Activated CD8-positive, alpha-beta T cell treated with anti-CD3 and anti-CD28 coated beads for 36 hours (primary cell): Measurements from ENCODE around the gene SVIL. TPM values are rescaled to one million over a fixed set of nuclear protein-coding genes. Genes with fewer than 3 reads are reported as not detected.

Experiments
- ATAC-seq: fragments of 200-7000 bp; cut with Tn5 transposase; one replicate; pipeline ENCODE4 v1.10.0; 2021; ENCODE audit warnings: mild to moderate bottlenecking, moderate library complexity
- CTCF ChIA-PET: fragments of 350-600 bp; sonication (Branson Sonifier 250); formaldehyde crosslinking; loops from one replicate; lab custom pipeline; 2021; ENCODE audit warnings: antibody characterized with exemption; lab: Charles Lee
- POLR2A ChIA-PET: fragments of 350-600 bp; sonication (Branson Sonifier 250); formaldehyde crosslinking; loops from one replicate; lab custom pipeline; 2021; ENCODE audit warnings: antibody characterized with exemption; lab: Charles Lee
- DNase-seq: peaks from one replicate; pipeline ENCODE4 v3.0.0-alpha.2; 2020
- H3K27ac Mint-ChIP-seq: one replicate; pipeline ENCODE4 v1.8.0; 2021; ENCODE audit warnings: mild to moderate bottlenecking, mixed read lengths
- H3K27me3 Mint-ChIP-seq: one replicate; pipeline ENCODE4 v1.8.0; 2021; ENCODE audit warnings: mixed read lengths
- H3K36me3 Mint-ChIP-seq: one replicate; pipeline ENCODE4 v1.8.0; 2021; ENCODE audit warnings: low read depth, mixed read lengths
- H3K4me1 Mint-ChIP-seq: one replicate; pipeline ENCODE4 v1.8.0; 2021; ENCODE audit warnings: low read depth, mixed read lengths
- H3K4me3 Mint-ChIP-seq: one replicate; pipeline ENCODE4 v1.8.0; 2021; ENCODE audit warnings: mild to moderate bottlenecking, moderate library complexity, mixed read lengths
- H3K9me3 Mint-ChIP-seq: one replicate; pipeline ENCODE4 v1.8.0; 2021; ENCODE audit warnings: mixed read lengths
- CTCF ChIP-seq: fragments of 200-600 bp; IDR thresholded peaks from one replicate; pipeline ENCODE4 v1.8.0; 2022; ENCODE audit warnings: antibody characterized with exemption, mild to moderate bottlenecking
- intact Hi-C: fragments of 100-400 bp; cut with micrococcal nuclease; formaldehyde crosslinking; loops from one replicate; pipeline ENCODE4 v1.10.0; 2022
- total RNA-seq, 2 experiments: library from RNA; stranded (reverse); gene quantifications; one replicate each; pipeline ENCODE4 v1.2.3, GENCODE V29; 2021

SVIL gene
- total RNA-seq, 2 experiments from 2014 or later, result 7.9 to 8.9 TPM

- H3K27me3 Mint-ChIP-seq, result no peaks in the 10 kb centered on the region
- no peak overlapping the region for H3K4me3 Mint-ChIP-seq
- DNase-seq (no peak), ATAC-seq (no peak)
- intact Hi-C loops, result no loop called here
- H3K27ac Mint-ChIP-seq, result no peak overlapping the region
- peaks cover 29% of the 10 kb centered on the region for H3K36me3 Mint-ChIP-seq
- peaks cover 4% of the 10 kb centered on the region for H3K4me1 Mint-ChIP-seq
- POLR2A ChIA-PET, result no interaction called here
- CTCF ChIA-PET, result interaction anchor here (0.6 to 1.4 kb wide), 3 partner anchors 10 to 59 kb away, joined by 4 read pairs; no protein-coding TSS in a partner anchor
- TF ChIP-seq CTCF, result no peak
- peaks cover 22% of the 10 kb centered on the region for H3K9me3 Mint-ChIP-seq
Measured at GRCh38 chr10:29437871-29438270, 196.9 kb downstream of the SVIL start.

GRCh38 chr10:29435809-29436501 lies 198.8 kb downstream of the SVIL start:
- Mint-ChIP-seq H3K9me3 (peaks cover 22% of the 10 kb centered on the region), H3K4me3 (no peak overlapping the region), H3K27ac (no peak overlapping the region), H3K36me3 (peaks cover 29% of the 10 kb centered on the region), H3K27me3 (no peaks in the 10 kb centered on the region), H3K4me1 (peaks cover 4% of the 10 kb centered on the region)
- ChIA-PET CTCF (interaction anchor here (1.2 to 3.0 kb wide), 6 partner anchors 10 to 60 kb away, joined by 3 to 8 read pairs (median 4); no protein-coding TSS in a partner anchor), POLR2A (no interaction called here)
- intact Hi-C loops, result no loop called here
- ATAC-seq, result no peak
- TF ChIP-seq CTCF, result no peak
- no peak for DNase-seq

GRCh38 chr10:29434111-29434510 lies 200.7 kb downstream of the SVIL start:
- CTCF ChIA-PET, result interaction anchor here (2.0 to 3.0 kb wide), 2 partner anchors 12 to 13 kb away, joined by 4 to 8 read pairs; no protein-coding TSS in a partner anchor
- Mint-ChIP-seq H3K4me1 (peaks cover 4% of the 10 kb centered on the region), H3K36me3 (peaks cover 22% of the 10 kb centered on the region), H3K9me3 (peaks cover 17% of the 10 kb centered on the region), H3K4me3 (no peak overlapping the region), H3K27me3 (no peaks in the 10 kb centered on the region), H3K27ac (no peak overlapping the region)
- intact Hi-C loops, result no loop called here
- ATAC-seq, result no peak
- DNase-seq, result no peak
- TF ChIP-seq CTCF, result no peak
- POLR2A ChIA-PET, result no interaction called here

GRCh38 chr10:29431711-29432110 lies 203.1 kb downstream of the SVIL start:
- no peak for DNase-seq
- peaks cover 4% of the 10 kb centered on the region for H3K9me3 Mint-ChIP-seq
- no peak overlapping the region for H3K4me3 Mint-ChIP-seq
- H3K27ac Mint-ChIP-seq, result no peak overlapping the region
- H3K36me3 Mint-ChIP-seq, result peaks cover 6% of the 10 kb centered on the region
- TF ChIP-seq CTCF, result no peak
- intact Hi-C loops, result no loop called here
- ATAC-seq, result no peak
- ChIA-PET CTCF (no interaction called here), POLR2A (no interaction called here)
- H3K27me3 Mint-ChIP-seq, result no peaks in the 10 kb centered on the region
- peaks cover 4% of the 10 kb centered on the region for H3K4me1 Mint-ChIP-seq

GRCh38 chr10:29430101-29430500 lies 204.7 kb downstream of the SVIL start:
- peaks cover 4% of the 10 kb centered on the region for H3K4me1 Mint-ChIP-seq
- ATAC-seq (no peak), DNase-seq (no peak)
- ChIA-PET CTCF (interaction anchor here (1.3 to 1.9 kb wide), 5 partner anchors 10 to 66 kb away, joined by 3 to 13 read pairs (median 5); no protein-coding TSS in a partner anchor), POLR2A (no interaction called here)
- H3K9me3 Mint-ChIP-seq, result peaks cover 2% of the 10 kb centered on the region
- no peak for TF ChIP-seq CTCF
- H3K27me3 Mint-ChIP-seq, result no peaks in the 10 kb centered on the region
- peaks cover 6% of the 10 kb centered on the region for H3K36me3 Mint-ChIP-seq
- H3K27ac Mint-ChIP-seq, result no peak overlapping the region
- intact Hi-C loops, result no loop called here
- H3K4me3 Mint-ChIP-seq, result no peak overlapping the region
